Activated T-cell treated with anti-CD3 and anti-CD28 coated beads, Interleukin-2, amount 50 U/mL, for 24 hours (primary cell): ENCODE results near the gene GDF10.

Experiments
- DNase-seq: peaks from one replicate; pipeline ENCODE4 v3.0.0-alpha.2; 2020
- H3K27ac Mint-ChIP-seq: 2 replicates; pipeline ENCODE4 v1.8.0; 2020; ENCODE audit warnings: mild to moderate bottlenecking, mixed read lengths
- H3K27me3 Mint-ChIP-seq: 2 replicates; pipeline ENCODE4 v1.8.0; 2020; ENCODE audit warnings: mixed read lengths
- H3K36me3 Mint-ChIP-seq: 2 replicates; pipeline ENCODE4 v1.8.0; 2020; ENCODE audit warnings: low read depth, mixed read lengths
- H3K4me1 Mint-ChIP-seq: 2 replicates; pipeline ENCODE4 v1.8.0; 2020; ENCODE audit warnings: low read depth, mixed read lengths
- H3K4me3 Mint-ChIP-seq: 2 replicates; pipeline ENCODE4 v1.8.0; 2020; ENCODE audit warnings: mild to moderate bottlenecking, moderate library complexity, mixed read lengths
- H3K9me3 Mint-ChIP-seq: 2 replicates; pipeline ENCODE4 v1.8.0; 2020; ENCODE audit warnings: mixed read lengths

GDF10 gene

DNA sequence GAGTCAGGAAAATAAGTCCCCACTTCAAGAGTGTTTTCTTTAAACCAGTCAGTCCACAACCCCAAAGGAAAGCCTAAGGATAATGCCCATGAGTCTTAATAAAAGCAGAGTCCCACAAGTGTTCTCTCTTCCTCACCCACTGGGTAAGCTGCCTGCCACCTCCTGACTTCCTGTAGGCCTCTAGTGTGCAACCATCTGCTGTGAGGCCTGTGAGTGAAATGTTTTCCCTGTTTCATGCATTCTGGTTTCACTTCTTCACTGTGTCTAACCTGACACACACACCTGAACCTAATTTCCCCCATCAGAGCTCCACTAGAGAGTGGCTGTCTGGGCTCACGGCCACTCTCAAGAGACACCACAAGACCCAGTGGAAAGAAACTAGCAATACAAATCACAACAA lies 38.9 kb upstream of the GDF10 start:
- Mint-ChIP-seq H3K9me3 (peaks cover 30% of the 10 kb centered on the region), H3K27ac (peak overlapping the region; percentile 94), H3K36me3 (peaks cover 28% of the 10 kb centered on the region), H3K4me3 (peak overlapping the region; percentile 39), H3K27me3 (no peaks in the 10 kb centered on the region), H3K4me1 (peaks cover 95% of the 10 kb centered on the region)
- peak; percentile 48 for DNase-seq

DNA sequence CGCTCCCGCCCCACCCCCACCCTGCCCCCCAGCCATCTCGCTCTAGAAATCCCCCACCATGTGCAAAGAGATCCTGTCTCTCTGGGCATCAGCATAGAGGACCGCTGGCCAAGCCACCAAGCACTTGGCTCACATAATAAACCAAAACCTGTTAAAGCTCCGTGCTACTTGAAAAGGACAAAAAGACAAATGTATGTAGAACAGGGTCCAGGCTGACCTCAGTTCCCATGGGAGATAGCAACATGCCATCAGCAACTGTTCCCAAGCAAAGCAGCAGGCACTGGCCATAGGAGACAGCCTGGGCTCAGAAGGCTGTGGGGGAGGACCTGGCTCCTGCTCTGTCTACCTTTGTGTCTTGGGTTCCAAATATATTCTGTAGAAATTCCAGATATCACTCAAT lies 38.4 kb upstream of the GDF10 start:
- H3K4me3 Mint-ChIP-seq = no peak overlapping the region
- H3K27ac Mint-ChIP-seq = peak overlapping the region; percentile 94
- no peaks in the 10 kb centered on the region for H3K27me3 Mint-ChIP-seq
- peaks cover 33% of the 10 kb centered on the region for H3K9me3 Mint-ChIP-seq
- no peak for DNase-seq
- H3K4me1 Mint-ChIP-seq = peaks cover 95% of the 10 kb centered on the region
- H3K36me3 Mint-ChIP-seq = peaks cover 31% of the 10 kb centered on the region

- Mint-ChIP-seq H3K9me3 (peaks cover 29% of the 10 kb centered on the region), H3K27me3 (no peaks in the 10 kb centered on the region), H3K36me3 (peaks cover 35% of the 10 kb centered on the region), H3K4me3 (no peak overlapping the region), H3K4me1 (peaks cover 93% of the 10 kb centered on the region), H3K27ac (peak overlapping the region; percentile 19)
- DNase-seq = no peak
These were observed 37.1 kb upstream of the GDF10 start for GRCh38 chr10:47262606-47263533.

GRCh38 chr10:47264797-47265281 lies 35.2 kb upstream of the GDF10 start:
- Mint-ChIP-seq H3K9me3 (peaks cover 29% of the 10 kb centered on the region), H3K36me3 (peaks cover 35% of the 10 kb centered on the region), H3K4me1 (peaks cover 85% of the 10 kb centered on the region), H3K4me3 (peak overlapping the region; percentile 16), H3K27me3 (no peaks in the 10 kb centered on the region), H3K27ac (peak overlapping the region; percentile 95)
- DNase-seq = peak; percentile 76

DNA sequence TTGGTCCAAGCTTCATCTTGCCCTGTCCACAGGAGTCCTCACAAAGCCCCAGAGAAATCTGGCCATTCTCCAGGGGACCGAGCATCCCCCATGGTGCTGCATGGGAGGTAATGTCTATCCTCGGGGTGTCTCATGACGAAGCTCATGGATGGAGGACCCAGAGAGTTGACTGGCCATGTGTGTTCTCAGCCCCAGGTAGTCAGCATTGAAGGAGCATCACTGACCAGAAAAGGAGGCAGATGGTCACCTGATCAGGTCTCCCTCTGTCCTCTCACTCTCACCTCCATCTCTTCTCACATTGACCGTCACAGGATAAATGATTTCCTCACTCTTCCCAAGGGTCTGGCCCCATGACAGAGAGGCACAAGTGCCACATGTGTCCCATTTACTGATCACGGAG lies 33.4 kb upstream of the GDF10 start:
- Mint-ChIP-seq H3K4me3 (no peak overlapping the region), H3K36me3 (peaks cover 33% of the 10 kb centered on the region), H3K27me3 (no peaks in the 10 kb centered on the region), H3K27ac (no peak overlapping the region), H3K9me3 (peaks cover 29% of the 10 kb centered on the region), H3K4me1 (peaks cover 80% of the 10 kb centered on the region)
- DNase-seq = no peak

- Mint-ChIP-seq H3K27me3 (no peaks in the 10 kb centered on the region), H3K4me1 (peaks cover 64% of the 10 kb centered on the region), H3K9me3 (peaks cover 24% of the 10 kb centered on the region), H3K27ac (no peak overlapping the region), H3K36me3 (peaks cover 29% of the 10 kb centered on the region), H3K4me3 (no peak overlapping the region)
- DNase-seq = no peak
These were observed 31.3 kb upstream of the GDF10 start for GRCh38 chr10:47268696-47269095.

- Mint-ChIP-seq H3K4me1 (peaks cover 58% of the 10 kb centered on the region), H3K36me3 (peaks cover 27% of the 10 kb centered on the region), H3K27ac (peak overlapping the region; percentile 5), H3K9me3 (peaks cover 20% of the 10 kb centered on the region), H3K4me3 (no peak overlapping the region), H3K27me3 (no peaks in the 10 kb centered on the region)
- no peak for DNase-seq
These were observed 30.7 kb upstream of the GDF10 start for GRCh38 chr10:47269294-47269693.

DNA sequence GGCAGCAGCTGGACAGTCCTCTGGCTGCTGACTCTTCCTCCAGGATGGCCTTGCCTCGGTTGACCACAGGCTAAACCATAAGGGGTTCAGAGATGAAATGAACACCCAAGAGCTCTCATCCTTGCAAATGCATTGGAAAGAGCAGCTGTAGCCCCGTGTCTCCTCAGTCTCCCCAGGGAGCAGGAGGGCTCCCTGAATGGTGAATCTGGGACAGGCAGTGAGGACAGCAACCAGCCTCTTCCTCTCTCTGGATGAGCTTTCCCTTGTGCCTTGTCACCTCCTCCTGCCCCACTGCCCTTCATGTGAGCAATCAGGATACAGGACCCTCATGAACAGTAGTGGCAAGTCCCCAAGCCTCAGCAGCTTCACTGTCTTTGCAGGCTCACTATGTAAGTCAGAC lies 23.9 kb upstream of the GDF10 start:
- Mint-ChIP-seq H3K27ac (no peak overlapping the region), H3K4me1 (peaks cover 28% of the 10 kb centered on the region), H3K9me3 (no peaks in the 10 kb centered on the region), H3K36me3 (no peaks in the 10 kb centered on the region), H3K4me3 (no peak overlapping the region), H3K27me3 (no peaks in the 10 kb centered on the region)
- no peak for DNase-seq

DNA sequence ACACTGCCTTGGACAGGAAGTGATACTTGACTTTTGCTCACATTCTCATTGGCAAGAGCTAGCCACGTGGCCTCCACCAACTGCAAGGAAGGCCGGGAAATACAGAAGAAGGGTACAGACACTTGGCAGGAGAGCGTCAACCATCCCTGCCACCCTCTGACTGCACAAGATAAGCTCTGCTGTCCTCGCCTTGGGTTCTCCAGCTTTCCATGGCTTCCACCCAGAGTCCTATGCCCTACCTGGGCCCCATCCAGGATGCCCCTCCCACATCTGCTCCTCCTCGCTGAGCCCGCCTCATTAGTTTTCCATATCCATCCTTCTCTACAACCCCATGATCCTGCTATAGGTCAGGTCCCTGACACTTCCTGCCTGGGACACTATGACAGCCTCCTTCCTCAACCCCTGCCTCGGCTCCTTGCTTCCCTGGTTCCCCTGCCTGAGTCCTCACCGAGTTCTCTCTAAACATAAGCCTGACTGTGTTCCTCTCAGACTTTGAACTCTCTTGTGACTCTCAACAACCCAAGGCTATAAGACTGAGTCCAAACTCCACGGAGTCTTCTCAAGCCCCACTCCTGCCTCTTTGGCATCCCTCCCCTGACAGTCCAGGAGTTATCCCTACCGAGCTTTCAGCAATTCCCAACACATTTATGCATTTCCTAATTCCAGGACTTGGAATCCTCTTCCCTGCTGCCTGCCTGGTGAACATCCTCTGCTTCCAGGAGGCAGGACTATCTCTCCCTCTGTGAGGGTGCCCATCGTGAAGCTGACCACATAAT lies 23.2 kb upstream of the GDF10 start:
- no peak overlapping the region for H3K27ac Mint-ChIP-seq
- no peaks in the 10 kb centered on the region for H3K9me3 Mint-ChIP-seq
- peaks cover 25% of the 10 kb centered on the region for H3K4me1 Mint-ChIP-seq

GRCh38 chr10:47277352-47278151 lies 22.4 kb upstream of the GDF10 start:
- Mint-ChIP-seq H3K9me3 (no peaks in the 10 kb centered on the region), H3K27ac (peak overlapping the region; percentile 82), H3K4me3 (no peak overlapping the region), H3K27me3 (no peaks in the 10 kb centered on the region), H3K36me3 (no peaks in the 10 kb centered on the region), H3K4me1 (peaks cover 25% of the 10 kb centered on the region)
- peak; percentile 56 for DNase-seq

More for the DNA sequence above, 23.2 kb upstream of the GDF10 start:
- H3K4me3 Mint-ChIP-seq = no peak overlapping the region
- DNase-seq = no peak
- H3K27me3 Mint-ChIP-seq = no peaks in the 10 kb centered on the region
- no peaks in the 10 kb centered on the region for H3K36me3 Mint-ChIP-seq

DNA sequence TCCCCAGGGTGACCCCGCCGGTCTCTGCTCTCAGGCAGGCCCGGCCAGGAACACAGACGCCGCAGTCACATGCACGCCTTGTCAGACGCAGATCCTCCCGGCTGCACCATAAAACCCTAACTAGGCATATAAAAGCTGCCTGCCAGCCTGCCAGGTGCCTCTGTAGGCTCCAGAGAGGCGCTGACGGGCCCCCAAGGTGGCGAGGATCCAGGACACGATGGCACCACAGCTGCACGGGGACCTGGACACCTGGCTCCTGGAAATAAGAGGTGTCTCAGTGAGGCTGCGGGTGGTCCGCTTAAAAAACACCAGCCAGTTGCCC lies 21.9 kb upstream of the GDF10 start:
- Mint-ChIP-seq H3K4me3 (no peak overlapping the region), H3K27me3 (no peaks in the 10 kb centered on the region), H3K4me1 (peaks cover 25% of the 10 kb centered on the region), H3K9me3 (no peaks in the 10 kb centered on the region), H3K27ac (no peak overlapping the region), H3K36me3 (no peaks in the 10 kb centered on the region)
- DNase-seq = no peak

GRCh38 chr10:47278720-47279119 lies 21.3 kb upstream of the GDF10 start:
- H3K27me3 Mint-ChIP-seq = no peaks in the 10 kb centered on the region
- no peak overlapping the region for H3K4me3 Mint-ChIP-seq
- no peaks in the 10 kb centered on the region for H3K9me3 Mint-ChIP-seq
- DNase-seq = no peak
- H3K27ac Mint-ChIP-seq = no peak overlapping the region
- H3K4me1 Mint-ChIP-seq = peaks cover 25% of the 10 kb centered on the region
- no peaks in the 10 kb centered on the region for H3K36me3 Mint-ChIP-seq

GRCh38 chr10:47279276-47279675 lies 20.7 kb upstream of the GDF10 start:
- H3K36me3 Mint-ChIP-seq = no peaks in the 10 kb centered on the region
- no peaks in the 10 kb centered on the region for H3K9me3 Mint-ChIP-seq
- no peak overlapping the region for H3K27ac Mint-ChIP-seq
- peaks cover 25% of the 10 kb centered on the region for H3K4me1 Mint-ChIP-seq
- no peak for DNase-seq
- H3K27me3 Mint-ChIP-seq = no peaks in the 10 kb centered on the region
- no peak overlapping the region for H3K4me3 Mint-ChIP-seq

GRCh38 chr10:47282005-47282656 lies 17.9 kb upstream of the GDF10 start:
- no peak for DNase-seq
- no peaks in the 10 kb centered on the region for H3K36me3 Mint-ChIP-seq
- no peak overlapping the region for H3K27ac Mint-ChIP-seq
- H3K9me3 Mint-ChIP-seq = no peaks in the 10 kb centered on the region
- H3K4me1 Mint-ChIP-seq = peaks cover 39% of the 10 kb centered on the region
- no peak overlapping the region for H3K4me3 Mint-ChIP-seq
- H3K27me3 Mint-ChIP-seq = no peaks in the 10 kb centered on the region
